A549 (cell line): ENCODE data around the gene EFCAB11. TPM values are rescaled to one million over a fixed set of nuclear protein-coding genes. Genes with fewer than 3 reads are reported as not detected.

Source experiments
- ATAC-seq, 2 experiments: fragments of 200-7000 bp in 1 of 2; fragments of >200 bp in 1 of 2; cut with Nextera tagmentation in 1 of 2; cut with Tn5 transposase in 1 of 2; 3 replicates each; pipeline versions ENCODE4 v1.8.0 to v1.9.1; 2018 to 2020; ENCODE audit warnings: mild to moderate bottlenecking in 1 of 2, moderate library complexity in 1 of 2
- CTCF ChIA-PET: fragments of 300-600 bp; sonication (Branson Sonifier 250); formaldehyde crosslinking; extraction: SDS; loops from one replicate; lab custom pipeline; 2021; ENCODE audit warnings: antibody characterized with exemption, inconsistent platforms; lab: Yijun Ruan, JAX
- POLR2A ChIA-PET: fragments of 350-600 bp; formaldehyde crosslinking; extraction: SDS; loops from one replicate; lab custom pipeline; 2021; ENCODE audit warnings: antibody characterized with exemption, inconsistent platforms; lab: Yijun Ruan, JAX
- DNase-seq, 2 experiments: peaks; one replicate each; pipeline versions ENCODE4 v3.0.0 to v3.0.0-alpha.2; 2011 to 2016; ENCODE audit warnings: low read depth in 1 of 2, low spot score in 1 of 2
- FAIRE-seq: peaks from 2 replicates; lab custom pipeline; 2011; peaks lifted over from hg19 to GRCh38; lab: Jason Lieb, UNC
- H3K27ac ChIP-seq, 2 experiments: fragments of >200 bp; sonication (Bioruptor Twin); formaldehyde crosslinking; 3 replicates each; pipeline ENCODE4 v1.5.1; 2016 to 2017
- H3K4me1 ChIP-seq: fragments of >200 bp; sonication (Bioruptor Twin); formaldehyde crosslinking; 3 replicates; pipeline ENCODE4 v1.6.1; 2016
- H3K4me2 ChIP-seq: fragments of >200 bp; sonication (Bioruptor Twin); formaldehyde crosslinking; 3 replicates; pipeline ENCODE4 v1.6.1; 2016
- H3K4me3 ChIP-seq: fragments of >200 bp; sonication (Bioruptor Twin); formaldehyde crosslinking; 3 replicates; pipeline ENCODE4 v1.5.1; 2016
- H3K9me3 ChIP-seq: fragments of >200 bp; sonication (Bioruptor Twin); formaldehyde crosslinking; 3 replicates; pipeline ENCODE4 v1.6.1; 2016
- BHLHE40 ChIP-seq: IDR thresholded peaks from 2 replicates; pipeline ENCODE4 v1.6.1; 2012; ENCODE audit warnings: low read depth, low read length, inconsistent platforms
- EHMT2 ChIP-seq: fragments of 200-600 bp; sonication (generic); IDR thresholded peaks from 2 replicates; pipeline ENCODE4 v1.6.1; 2016; ENCODE audit warnings: antibody characterized with exemption, low read depth, mild to moderate bottlenecking, moderate library complexity
- ESRRA ChIP-seq: fragments of 150-350 bp; IDR thresholded peaks from 2 replicates; pipeline ENCODE4 v1.6.1; 2014; ENCODE audit warnings: mild to moderate bottlenecking, low read length, borderline replicate concordance
- KDM1A ChIP-seq: fragments of 200-600 bp; sonication (generic); IDR thresholded peaks from 2 replicates; pipeline ENCODE4 v1.6.1; 2016; ENCODE audit warnings: low read depth, mild to moderate bottlenecking
- MAFK ChIP-seq: fragments of 450-650 bp; IDR thresholded peaks from 2 replicates; pipeline ENCODE4 v1.6.1; 2014; ENCODE audit not compliant: partially characterized antibody
- MAZ ChIP-seq: fragments of 150-350 bp; IDR thresholded peaks from 2 replicates; pipeline ENCODE4 v1.6.1; 2014; ENCODE audit warnings: antibody characterized with exemption, low read depth, low read length, borderline replicate concordance
- NPAS2 ChIP-seq: fragments of 250-450 bp; sonication (Bioruptor Pico); IDR thresholded peaks from 2 replicates; pipeline ENCODE4 v1.8.0; 2022; ENCODE audit warnings: mild to moderate bottlenecking, moderate library complexity, borderline replicate concordance
- POLR2AphosphoS2 ChIP-seq: conservative IDR thresholded peaks from 2 replicates; pipeline ENCODE4 v1.6.1; 2012; ENCODE audit warnings: low read length, improper control_type of control experiment, inconsistent platforms
- RAD21 ChIP-seq, 2 experiments: fragments of >200 bp in 1 of 2; sonication (Bioruptor Twin) in 1 of 2; formaldehyde crosslinking in 1 of 2; IDR thresholded peaks in 1 of 2; conservative IDR thresholded peaks in 1 of 2; 2 replicates in 1 of 2; 3 replicates in 1 of 2; pipeline ENCODE4 v1.6.1; 2012 to 2018; ENCODE audit warnings: inconsistent platforms in 1 of 2
- RCOR1 ChIP-seq: fragments of 150-350 bp; IDR thresholded peaks from 2 replicates; pipeline ENCODE4 v1.6.1; 2014; ENCODE audit warnings: antibody characterized with exemption, low read length, low read depth
- RFX5 ChIP-seq: fragments of 450-650 bp; IDR thresholded peaks from 2 replicates; pipeline ENCODE4 v1.7.1; 2014; ENCODE audit warnings: antibody characterized with exemption, mild to moderate bottlenecking, moderate library complexity
- SREBF2 ChIP-seq: fragments of 450-650 bp; IDR thresholded peaks from 2 replicates; pipeline ENCODE4 v1.6.1; 2014; ENCODE audit warnings: mild to moderate bottlenecking, moderate library complexity
- TFCP2L1 ChIP-seq: fragments of 250-450 bp; sonication (Bioruptor Pico); IDR thresholded peaks from 2 replicates; pipeline ENCODE4 v1.5.0; 2021; ENCODE audit warnings: mild to moderate bottlenecking
- TP53 ChIP-seq: fragments of 250-450 bp; sonication (Bioruptor Pico); IDR thresholded peaks from 2 replicates; pipeline ENCODE4 v1.5.0; 2021; ENCODE audit warnings: mild to moderate bottlenecking, moderate library complexity
- ZFP36 ChIP-seq: fragments of 450-650 bp; IDR thresholded peaks from 2 replicates; pipeline ENCODE4 v1.6.1; 2014; ENCODE audit warnings: borderline replicate concordance; ENCODE audit not compliant: partially characterized antibody
- ZNF302 ChIP-seq: fragments of 250-450 bp; sonication (Bioruptor Pico); IDR thresholded peaks from 2 replicates; pipeline ENCODE4 v1.9.0; 2021; ENCODE audit warnings: inconsistent platforms, mild to moderate bottlenecking, moderate library complexity
- ZSCAN20 ChIP-seq: fragments of 250-450 bp; sonication (Bioruptor Pico); IDR thresholded peaks from 2 replicates; pipeline ENCODE4 v1.8.0; 2022; ENCODE audit warnings: mild to moderate bottlenecking, moderate library complexity
- WGBS: methylation state at CpG from one replicate; pipeline ENCODE4 v1.1.6; 2017; ENCODE audit errors: missing lambda C conversion rate; 5-methylcytosine and 5-hydroxymethylcytosine counted together
- polyA plus RNA-seq, 4 experiments: library from polyadenylated mRNA; depleted of rRNA in 3 of 4; stranded (reverse); fragments of >200 nt; fragmentation: RNase III in 1 of 4; extraction: RNeasy Plus Mini Kit Qiagen cat#74134 plus additional on column Dnase treatment in 1 of 4; gene quantifications; 2 replicates in 3 of 4; 3 replicates in 1 of 4; pipeline ENCODE4 v1.2.3, GENCODE V29; 2011 to 2017
- TF ChIP-seq, protein P1 (sequence below): fragments of 150-350 bp; IDR thresholded peaks from 2 replicates; pipeline ENCODE4 v1.6.1; 2014; ENCODE audit warnings: low read depth, mild to moderate bottlenecking, low read length
- TF ChIP-seq, protein P2 (sequence below): fragments of 250-450 bp; sonication (Bioruptor Pico); IDR thresholded peaks from 2 replicates; pipeline ENCODE4 v1.5.0; 2021; ENCODE audit warnings: mild to moderate bottlenecking, moderate library complexity, borderline replicate concordance

EFCAB11 gene
- polyA plus RNA-seq, 2 of the 4 experiments (the other 2 are of a cell fraction) = 18.8 to 19.6 TPM

DNA sequence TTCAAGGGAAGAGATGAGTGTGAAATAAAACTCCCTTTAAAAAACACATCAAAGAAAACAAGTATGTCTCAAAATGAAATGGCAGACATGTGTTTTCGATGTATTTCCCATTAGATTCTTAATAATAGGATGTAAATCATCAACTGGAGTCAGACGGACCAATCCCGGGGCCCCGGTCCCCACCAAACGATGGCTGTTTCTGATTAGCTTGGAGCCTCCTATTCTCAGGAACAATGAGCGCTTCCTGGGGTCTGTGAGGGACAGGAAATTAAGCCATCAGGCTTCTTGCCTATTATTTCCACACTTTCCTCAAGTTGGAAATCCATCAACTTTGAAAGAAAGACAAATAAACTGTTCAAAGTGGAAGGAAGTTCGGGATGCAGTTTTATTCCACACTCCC is 179.4 kb downstream of the EFCAB11 start:
- Histone ChIP-seq H3K27ac (no peak overlapping the region), H3K4me2 (no peak overlapping the region), H3K4me1 (peaks cover 6% of the 10 kb centered on the region), H3K9me3 (no peaks in the 10 kb centered on the region), H3K4me3 (no peak overlapping the region)
- ATAC-seq (no peak), DNase-seq (no peak), FAIRE-seq (no peak)
- WGBS = 73% methylated on average over 7 of the region's 7 CpGs
- TF ChIP-seq ZNF302 (CRISPR knock-in tag) (no peak), MAZ (no peak), MAFK (no peak), NPAS2 (no peak), ESRRA (no peak), TFCP2L1 (no peak), RAD21 (conservative IDR thresholded peaks at IDR 0.05 in 1 of 2, IDR thresholded peaks at IDR 0.05 in 1 of 2) (no peak), SREBF2 (no peak), TP53 (no peak)
- TF ChIP-seq, protein P1, sequence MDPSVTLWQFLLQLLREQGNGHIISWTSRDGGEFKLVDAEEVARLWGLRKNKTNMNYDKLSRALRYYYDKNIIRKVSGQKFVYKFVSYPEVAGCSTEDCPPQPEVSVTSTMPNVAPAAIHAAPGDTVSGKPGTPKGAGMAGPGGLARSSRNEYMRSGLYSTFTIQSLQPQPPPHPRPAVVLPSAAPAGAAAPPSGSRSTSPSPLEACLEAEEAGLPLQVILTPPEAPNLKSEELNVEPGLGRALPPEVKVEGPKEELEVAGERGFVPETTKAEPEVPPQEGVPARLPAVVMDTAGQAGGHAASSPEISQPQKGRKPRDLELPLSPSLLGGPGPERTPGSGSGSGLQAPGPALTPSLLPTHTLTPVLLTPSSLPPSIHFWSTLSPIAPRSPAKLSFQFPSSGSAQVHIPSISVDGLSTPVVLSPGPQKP = no peak
- TF ChIP-seq, protein P2, sequence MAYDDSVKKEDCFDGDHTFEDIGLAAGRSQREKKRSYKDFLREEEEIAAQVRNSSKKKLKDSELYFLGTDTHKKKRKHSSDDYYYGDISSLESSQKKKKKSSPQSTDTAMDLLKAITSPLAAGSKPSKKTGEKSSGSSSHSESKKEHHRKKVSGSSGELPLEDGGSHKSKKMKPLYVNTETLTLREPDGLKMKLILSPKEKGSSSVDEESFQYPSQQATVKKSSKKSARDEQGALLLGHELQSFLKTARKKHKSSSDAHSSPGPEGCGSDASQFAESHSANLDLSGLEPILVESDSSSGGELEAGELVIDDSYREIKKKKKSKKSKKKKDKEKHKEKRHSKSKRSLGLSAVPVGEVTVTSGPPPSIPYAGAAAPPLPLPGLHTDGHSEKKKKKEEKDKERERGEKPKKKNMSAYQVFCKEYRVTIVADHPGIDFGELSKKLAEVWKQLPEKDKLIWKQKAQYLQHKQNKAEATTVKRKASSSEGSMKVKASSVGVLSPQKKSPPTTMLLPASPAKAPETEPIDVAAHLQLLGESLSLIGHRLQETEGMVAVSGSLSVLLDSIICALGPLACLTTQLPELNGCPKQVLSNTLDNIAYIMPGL (CRISPR knock-in tag) = no peak
- POLR2A ChIA-PET = no interaction called here
- CTCF ChIA-PET = interaction anchor here (0.9 to 1.0 kb wide), 2 partner anchors 9 to 14 kb away, joined by 3 read pairs; no protein-coding TSS in a partner anchor

DNA sequence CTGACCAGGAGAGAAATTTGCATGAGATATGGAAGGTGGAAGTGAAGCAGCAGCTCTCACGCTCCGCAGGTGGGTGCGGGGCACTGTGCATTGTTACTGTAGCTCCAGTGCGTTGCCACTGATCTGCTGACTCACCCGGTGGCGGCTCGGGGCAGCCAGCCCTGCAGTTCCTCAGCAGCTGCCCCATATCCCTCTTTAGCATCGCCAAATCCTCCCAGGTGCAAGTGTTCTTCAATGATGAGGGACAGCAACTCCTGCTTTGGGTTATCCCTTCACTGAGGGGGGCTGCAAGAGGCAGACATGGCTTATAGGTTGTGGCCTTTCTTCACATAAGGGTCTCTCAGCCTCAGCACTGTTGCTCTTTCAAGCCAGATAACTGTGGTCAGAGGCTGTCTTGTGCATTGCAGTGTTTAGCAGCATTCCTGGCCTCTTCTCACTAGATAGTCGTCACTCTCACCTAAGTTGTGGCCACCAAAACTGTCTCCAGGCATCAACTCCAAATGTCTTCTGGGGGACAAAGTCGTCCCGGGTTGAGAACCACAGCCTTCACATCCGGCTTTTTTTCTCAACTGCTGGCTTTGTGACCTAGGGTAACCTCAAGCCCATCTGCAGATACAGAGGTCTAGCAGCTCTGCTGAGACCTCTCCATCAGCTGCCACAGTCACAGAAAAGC is 180.8 kb downstream of the EFCAB11 start:
- 19% methylated on average over 12 of the region's 12 CpGs for WGBS
- peak overlapping the region; percentile 59 for H3K4me2 ChIP-seq
- FAIRE-seq = peak; percentile 28

DNA sequence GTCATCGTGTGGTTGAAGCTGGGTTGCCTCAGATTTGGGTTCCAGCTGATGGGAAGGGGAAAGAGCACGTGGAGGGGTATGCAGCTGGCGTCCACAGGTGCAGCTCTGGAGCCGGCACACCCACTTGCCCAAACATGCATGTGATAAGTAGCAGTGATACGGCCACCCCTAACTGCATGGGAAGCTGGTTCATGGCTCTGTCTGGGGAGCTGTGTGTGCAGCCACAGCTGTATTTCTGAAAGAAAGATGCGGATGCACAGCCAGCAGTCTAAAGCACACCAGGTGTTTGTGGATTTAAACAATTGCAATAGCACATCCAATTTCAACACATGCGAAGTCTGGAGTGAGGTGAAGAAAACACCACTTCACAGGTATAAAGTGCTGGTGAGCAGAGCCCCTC is 181.4 kb downstream of the EFCAB11 start:
- POLR2A ChIA-PET = no interaction called here

More for the DNA sequence above, 180.8 kb downstream of the EFCAB11 start:
- POLR2A ChIA-PET = no interaction called here
- no peak for TF ChIP-seq TFCP2L1
- no peak for TF ChIP-seq EHMT2
- TF ChIP-seq MAFK = peak; percentile 50
- H3K4me1 ChIP-seq = peaks cover 6% of the 10 kb centered on the region
- H3K27ac ChIP-seq = peak overlapping the region; percentile 63 to 72
- H3K4me3 ChIP-seq = no peak overlapping the region
- DNase-seq (peak; percentile 44 to 51), ATAC-seq (peak; percentile 96 to 97)
- CTCF ChIA-PET = no interaction called here
- no peaks in the 10 kb centered on the region for H3K9me3 ChIP-seq

DNA sequence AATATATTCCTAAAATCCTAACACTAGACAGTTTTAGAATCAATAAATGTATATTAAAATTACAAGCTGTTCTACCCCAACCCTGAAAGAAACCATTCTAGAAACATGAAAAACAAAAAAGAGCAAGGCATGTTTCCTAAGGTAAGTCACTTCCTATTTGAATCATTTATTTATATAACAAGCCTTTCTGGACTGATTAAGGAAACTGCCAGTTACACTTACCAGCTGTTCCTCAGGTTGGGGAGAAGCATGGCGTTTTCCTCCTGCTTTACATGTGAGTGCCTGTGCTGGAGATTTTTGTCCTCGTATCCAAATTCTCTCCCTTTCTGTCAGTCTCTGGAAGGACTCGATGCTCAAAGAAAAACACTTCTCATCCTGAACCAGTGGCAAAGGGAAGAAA is 183.3 kb downstream of the EFCAB11 start:
- DNase-seq = no peak

More for the DNA sequence above, 181.4 kb downstream of the EFCAB11 start:
- Histone ChIP-seq H3K9me3 (no peaks in the 10 kb centered on the region), H3K4me1 (peaks cover 6% of the 10 kb centered on the region), H3K4me3 (no peak overlapping the region), H3K27ac (peak overlapping the region in 1 of 2 experiments; percentile 72; a peak in 3 of 6 replicates), H3K4me2 (peak overlapping the region; percentile 59)
- ATAC-seq (peak in 1 of 2 experiments; percentile 29; a peak in 2 of 6 replicates), FAIRE-seq (no peak), DNase-seq (no peak)
- no peak for TF ChIP-seq KDM1A
- no peak for TF ChIP-seq RAD21 (conservative IDR thresholded peaks at IDR 0.05 in 1 of 2, IDR thresholded peaks at IDR 0.05 in 1 of 2)
- TF ChIP-seq POLR2AphosphoS2 = no peak
- no peak for TF ChIP-seq MAFK
- TF ChIP-seq ZSCAN20 (CRISPR knock-in tag) = no peak
- no peak for TF ChIP-seq RFX5
- no peak for TF ChIP-seq ZFP36
- WGBS = 68% methylated on average over 7 of the region's 7 CpGs
- CTCF ChIA-PET = no interaction called here

More for the DNA sequence above, 183.3 kb downstream of the EFCAB11 start:
- no peak overlapping the region for H3K4me3 ChIP-seq
- WGBS = 45% methylated on average over 3 of the region's 3 CpGs
- CTCF ChIA-PET = interaction anchor here (1.5 kb wide), 1 partner anchor 11 kb away, joined by 5 read pairs; no protein-coding TSS in a partner anchor
- H3K4me1 ChIP-seq = peaks cover 6% of the 10 kb centered on the region
- FAIRE-seq = no peak
- H3K9me3 ChIP-seq = no peaks in the 10 kb centered on the region
- no peak overlapping the region for H3K27ac ChIP-seq
- no peak for TF ChIP-seq KDM1A
- TF ChIP-seq BHLHE40 = no peak
- TF ChIP-seq, protein P1 = no peak
- no peak for TF ChIP-seq RCOR1
- TF ChIP-seq, all 56 proteins: peak for 0
- ATAC-seq = no peak
- no peak overlapping the region for H3K4me2 ChIP-seq
- POLR2A ChIA-PET = no interaction called here
